ENCODE data around the gene ADAMTS2. TPM values are rescaled to one million over a fixed set of nuclear protein-coding genes. Genes with fewer than 3 reads are reported as not detected.

The ADAMTS2 gene
- total RNA-seq, 1 donor from 2014 or later: 18.9 TPM

DNA sequence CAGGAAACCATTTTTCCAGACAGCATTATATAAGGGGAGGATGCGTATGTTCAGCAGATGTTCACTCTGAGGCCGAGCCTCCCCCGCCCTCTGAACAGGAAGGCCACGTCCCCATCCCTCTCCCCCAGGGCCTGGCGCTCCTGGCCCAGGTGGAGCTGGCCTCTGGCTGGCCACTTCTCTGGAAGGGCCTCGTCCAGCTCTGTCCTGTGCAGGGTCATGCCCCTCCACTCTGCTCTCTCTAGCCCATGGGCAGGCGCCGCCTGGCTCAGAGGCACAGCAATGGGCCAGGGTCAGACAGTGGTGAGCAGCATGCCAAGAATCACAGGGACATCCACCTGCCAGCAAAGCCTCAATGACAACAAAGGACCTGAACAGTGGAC is 34.2 kb downstream of the ADAMTS2 start:
- no peak for DNase-seq (ENCODE audit: low spot score)

GRCh38 chr5:179310439-179311090 is 34.7 kb downstream of the ADAMTS2 start:
- DNase-seq (ENCODE audit: low spot score): no peak

DNA sequence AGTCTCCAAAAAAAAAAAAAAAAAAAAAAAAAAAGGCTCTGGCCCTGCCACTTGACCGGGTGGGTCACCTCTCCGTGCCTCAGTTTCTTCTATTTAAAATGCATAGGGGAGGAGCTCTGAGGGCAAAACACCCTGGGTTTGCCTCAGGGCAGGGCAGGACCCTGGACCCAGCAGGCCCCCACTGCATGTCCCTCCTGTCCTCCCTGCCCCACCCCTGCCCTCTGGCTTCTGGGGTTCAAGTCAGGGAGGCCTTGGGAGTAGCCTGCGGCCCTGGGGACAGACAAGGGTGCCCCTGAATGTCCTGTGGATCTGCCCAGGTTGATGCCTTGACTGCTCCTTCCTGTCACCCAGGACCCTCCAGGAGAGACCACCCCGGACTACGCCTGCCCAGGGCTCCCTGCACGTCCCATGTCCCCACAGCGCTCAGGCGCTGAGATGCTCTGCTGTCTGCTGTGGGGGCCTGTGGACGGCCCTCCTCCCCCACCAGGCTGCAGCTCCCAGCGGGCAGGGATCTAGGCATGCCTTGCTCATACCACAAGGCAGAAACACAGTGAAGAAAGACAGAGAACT is 35.4 kb downstream of the ADAMTS2 start:
- no peak for DNase-seq (ENCODE audit: low spot score)

- no peak for DNase-seq (ENCODE audit: low spot score)
Measured at GRCh38 chr5:179309383-179309670, 35.9 kb downstream of the ADAMTS2 start.

DNA sequence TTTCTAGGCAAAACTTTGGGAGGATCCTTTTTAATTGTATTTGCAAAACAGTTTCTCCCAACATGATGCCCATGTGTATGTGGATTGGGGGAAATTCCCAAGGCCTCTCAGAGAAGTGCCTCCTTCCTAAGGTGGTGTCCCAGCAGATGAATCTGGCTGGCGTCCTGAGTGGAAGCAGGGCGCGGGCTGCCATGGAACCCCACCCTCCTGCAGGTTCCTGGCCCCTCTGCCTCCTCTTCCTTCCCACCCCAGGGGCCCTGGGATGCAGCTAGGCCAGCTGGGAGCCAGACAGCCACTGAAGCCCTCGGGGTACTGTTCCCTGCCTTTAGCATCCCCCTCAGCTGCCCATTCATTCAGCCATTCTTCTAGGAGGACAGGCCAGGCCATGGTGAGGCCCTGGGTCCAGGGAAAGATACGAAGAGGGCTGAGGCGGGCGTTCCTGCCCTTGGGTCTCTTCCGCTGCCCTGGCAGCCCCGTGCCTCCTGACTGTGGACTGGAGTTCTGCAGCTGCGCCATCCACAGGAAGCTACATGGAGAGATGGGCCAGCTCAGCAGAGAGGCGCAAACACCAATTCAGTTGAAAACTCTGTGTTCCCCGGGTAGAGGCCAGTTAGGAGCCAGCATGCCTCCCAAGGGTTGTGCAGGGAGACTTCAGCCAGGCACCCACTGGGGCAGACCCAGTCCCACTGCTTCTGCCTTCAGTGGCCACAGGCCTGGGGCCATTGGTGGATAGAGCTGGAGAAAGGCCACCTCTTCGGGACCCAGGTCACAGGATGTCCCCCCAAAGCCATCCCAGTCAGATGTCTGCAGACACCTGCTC is 36.5 kb downstream of the ADAMTS2 start:
- no peak for DNase-seq (ENCODE audit: low spot score)

- DNase-seq (ENCODE audit: low spot score): no peak
Measured at GRCh38 chr5:179307931-179308471, 37.3 kb downstream of the ADAMTS2 start.

DNA sequence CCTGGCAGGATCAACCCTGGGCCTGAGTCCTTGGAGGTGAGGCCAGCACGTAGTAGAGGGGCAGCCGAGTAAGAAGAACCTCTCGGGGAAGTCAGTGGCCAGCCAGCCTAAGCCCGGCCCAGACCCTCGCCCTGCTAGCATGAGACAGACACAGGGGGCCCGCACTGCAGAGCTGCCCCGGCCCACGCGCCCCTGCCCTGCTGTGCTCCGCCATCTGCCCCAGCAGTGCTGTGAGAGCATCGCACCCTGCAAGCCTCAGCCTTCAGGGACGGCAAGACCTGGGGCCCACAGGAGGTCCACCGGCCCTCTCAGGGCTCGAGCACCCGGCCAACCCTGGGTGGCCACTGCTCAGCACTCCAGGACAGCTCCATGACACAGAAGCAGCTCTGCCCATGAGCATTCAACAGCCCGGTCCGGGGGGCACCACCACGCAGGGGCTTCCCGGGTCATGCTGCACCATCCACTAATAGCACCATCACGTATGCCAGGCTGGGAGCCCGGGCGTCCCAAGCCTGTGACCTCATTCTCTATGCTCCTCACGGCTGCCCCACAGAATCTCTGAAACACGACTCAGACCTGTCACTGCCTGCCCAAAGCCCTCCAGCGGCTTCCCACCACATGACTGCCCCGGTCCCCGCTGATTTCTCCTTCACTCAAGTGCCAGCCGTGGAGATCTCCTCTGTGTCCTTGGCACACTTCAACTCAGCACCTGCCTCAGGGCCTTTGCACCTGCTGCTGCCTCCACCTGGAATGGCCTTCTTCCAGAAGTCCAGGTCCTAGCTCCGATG is 38.1 kb downstream of the ADAMTS2 start:
- DNase-seq (ENCODE audit: low spot score): no peak

GRCh38 chr5:179306191-179307012 is 38.9 kb downstream of the ADAMTS2 start:
- no peak for DNase-seq (ENCODE audit: low spot score)

DNA sequence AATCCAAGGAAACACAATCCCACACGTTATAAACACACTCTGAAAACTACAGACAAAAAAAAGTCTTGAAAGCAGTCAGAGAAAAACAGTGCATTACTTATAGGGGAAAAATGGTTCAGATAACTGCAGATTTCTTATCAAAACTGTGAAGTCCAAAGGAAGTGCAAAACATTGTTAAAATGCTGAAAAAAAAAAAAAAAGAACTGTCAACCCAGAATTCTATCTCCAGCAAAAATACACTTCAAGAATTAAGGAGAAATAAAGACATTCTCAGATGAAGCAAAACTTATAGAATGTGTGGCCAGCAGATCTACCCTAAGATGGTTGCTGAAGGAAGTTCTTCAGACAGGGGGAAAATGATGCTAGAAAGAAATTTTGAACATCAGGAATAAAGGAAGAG is 40.4 kb downstream of the ADAMTS2 start:
- no peak for DNase-seq (ENCODE audit: low spot score)

DNA sequence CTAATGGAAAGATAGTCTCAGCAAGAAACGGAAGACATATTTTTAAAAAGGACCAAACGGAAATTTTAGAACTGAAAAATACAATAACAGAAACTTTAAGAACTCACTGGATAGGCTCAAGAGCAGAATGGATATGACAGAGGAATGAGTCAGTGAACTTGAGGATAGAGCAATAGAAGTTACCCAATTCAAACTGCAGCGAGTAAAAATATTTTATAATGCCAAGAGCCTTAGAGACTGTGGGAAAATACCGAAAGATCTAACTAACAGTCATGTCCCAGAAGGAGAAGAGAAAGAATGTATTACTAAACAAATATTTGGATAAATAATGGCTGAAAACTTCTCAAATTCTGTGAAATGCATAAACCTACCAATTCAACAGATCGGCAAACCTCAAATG is 40.8 kb downstream of the ADAMTS2 start:
- no peak for DNase-seq (ENCODE audit: low spot score)

DNA sequence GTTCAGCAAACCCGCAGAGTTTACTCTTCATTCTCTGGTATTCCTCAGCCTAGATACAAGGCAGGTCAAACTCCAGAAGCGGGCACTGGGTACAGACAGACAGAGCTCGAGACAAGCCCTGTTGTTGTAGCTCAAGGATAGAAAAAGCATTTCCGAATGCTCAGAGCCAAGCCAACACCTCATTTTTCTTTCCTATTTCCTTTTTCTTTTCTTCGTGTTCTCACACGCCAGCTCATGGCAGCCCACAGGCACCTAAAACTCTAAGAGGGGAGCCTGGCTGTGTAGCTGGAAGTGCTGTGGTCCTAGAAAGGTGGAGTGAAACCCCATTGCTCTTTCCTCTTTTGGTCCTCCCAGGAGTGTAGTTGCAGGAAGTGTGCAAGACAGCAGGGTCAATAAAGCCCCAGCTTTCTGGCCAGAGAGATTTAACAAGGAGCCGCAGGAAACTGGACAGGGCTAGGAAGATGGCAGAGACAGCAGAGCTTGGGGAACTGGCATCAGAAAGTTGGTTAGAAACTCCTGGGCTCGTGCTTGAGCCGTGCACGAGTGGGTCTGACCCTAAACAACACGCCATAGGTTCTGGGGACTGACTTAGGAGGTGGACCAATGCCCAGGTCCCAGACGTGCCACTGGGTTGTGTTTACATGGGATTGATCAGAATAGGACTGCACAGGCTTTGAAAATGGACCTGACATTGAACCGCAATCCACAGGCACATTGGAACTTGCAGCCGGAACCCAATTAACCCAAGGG is 41.6 kb downstream of the ADAMTS2 start:
- DNase-seq (ENCODE audit: low spot score): no peak

DNA sequence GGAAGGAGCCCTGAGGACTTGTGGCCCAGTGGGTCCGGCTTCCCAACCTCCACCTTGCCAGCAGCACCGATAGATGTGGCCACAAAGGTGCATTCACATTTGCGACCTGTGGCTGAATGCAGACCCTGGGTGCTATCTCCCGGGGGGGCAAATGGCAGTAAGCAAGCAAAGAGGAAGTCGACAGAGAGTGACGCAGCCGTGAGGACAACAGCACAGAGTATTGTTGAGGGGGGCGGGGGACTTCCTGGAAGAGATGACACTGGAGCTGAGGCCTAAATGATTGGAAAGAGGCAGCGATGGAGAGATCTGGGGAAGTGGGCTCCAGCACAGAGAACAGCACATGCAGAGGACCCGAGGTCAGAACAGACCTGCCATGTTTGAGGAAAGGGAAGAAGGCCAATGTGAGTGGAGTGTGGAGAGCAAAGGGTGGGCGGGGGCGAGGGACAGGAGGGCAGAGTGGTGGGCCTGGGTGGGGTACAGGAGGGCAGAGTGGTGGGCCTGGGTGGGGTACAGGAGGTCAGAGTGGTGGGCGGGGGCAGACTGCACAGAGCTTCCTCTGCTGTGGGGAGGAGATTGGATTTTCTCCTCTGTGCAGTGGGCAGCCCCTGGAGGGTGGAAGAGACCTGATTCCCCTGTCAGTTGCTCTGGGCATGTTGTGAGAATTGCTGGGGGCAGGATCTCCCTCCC is 42.6 kb downstream of the ADAMTS2 start:
- DNase-seq (ENCODE audit: low spot score): no peak

DNA sequence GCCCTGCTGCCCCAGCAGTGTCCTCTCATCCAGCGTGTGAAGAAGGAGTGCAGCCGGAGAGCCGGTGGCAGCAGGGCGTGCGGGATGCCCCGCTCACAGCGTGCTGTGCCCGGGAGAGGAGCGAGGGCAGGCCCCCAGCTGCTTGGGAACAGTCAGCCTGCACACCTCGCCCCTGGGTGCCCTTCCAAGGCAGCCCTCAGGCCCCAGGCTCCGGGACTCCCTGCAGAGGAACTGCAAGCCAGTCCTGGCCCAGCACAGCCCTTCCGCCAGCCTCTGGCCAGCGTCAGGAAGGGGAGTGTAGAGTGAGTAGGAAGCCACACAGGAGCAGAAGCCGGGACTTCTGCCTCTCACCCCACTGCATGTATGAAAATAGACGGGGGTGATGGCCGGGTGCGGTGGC is 43.5 kb downstream of the ADAMTS2 start:
- no peak for DNase-seq (ENCODE audit: low spot score)

DNA sequence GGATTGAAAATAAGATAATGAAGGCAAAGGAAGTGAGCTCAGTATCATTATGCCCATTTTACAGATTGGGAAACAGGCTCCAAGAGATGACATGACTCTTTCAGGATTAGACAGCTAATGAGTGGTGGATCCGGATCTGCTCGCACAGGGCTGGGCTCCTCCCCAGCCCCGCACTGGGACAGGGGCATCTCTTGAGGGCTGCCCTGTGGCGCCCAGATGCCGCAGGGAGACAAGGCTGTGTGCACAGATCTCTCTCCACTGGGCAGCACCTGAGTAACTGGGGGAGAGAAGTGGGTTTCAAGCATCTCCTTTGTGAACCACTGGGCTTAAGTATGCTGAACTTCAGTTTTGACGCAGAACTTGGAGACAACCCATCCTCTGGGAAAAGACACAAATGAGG is 43.9 kb downstream of the ADAMTS2 start:
- DNase-seq (ENCODE audit: low spot score): no peak

- no peak for DNase-seq (ENCODE audit: low spot score)
Measured at GRCh38 chr5:179300581-179301180, 44.6 kb downstream of the ADAMTS2 start.

DNA sequence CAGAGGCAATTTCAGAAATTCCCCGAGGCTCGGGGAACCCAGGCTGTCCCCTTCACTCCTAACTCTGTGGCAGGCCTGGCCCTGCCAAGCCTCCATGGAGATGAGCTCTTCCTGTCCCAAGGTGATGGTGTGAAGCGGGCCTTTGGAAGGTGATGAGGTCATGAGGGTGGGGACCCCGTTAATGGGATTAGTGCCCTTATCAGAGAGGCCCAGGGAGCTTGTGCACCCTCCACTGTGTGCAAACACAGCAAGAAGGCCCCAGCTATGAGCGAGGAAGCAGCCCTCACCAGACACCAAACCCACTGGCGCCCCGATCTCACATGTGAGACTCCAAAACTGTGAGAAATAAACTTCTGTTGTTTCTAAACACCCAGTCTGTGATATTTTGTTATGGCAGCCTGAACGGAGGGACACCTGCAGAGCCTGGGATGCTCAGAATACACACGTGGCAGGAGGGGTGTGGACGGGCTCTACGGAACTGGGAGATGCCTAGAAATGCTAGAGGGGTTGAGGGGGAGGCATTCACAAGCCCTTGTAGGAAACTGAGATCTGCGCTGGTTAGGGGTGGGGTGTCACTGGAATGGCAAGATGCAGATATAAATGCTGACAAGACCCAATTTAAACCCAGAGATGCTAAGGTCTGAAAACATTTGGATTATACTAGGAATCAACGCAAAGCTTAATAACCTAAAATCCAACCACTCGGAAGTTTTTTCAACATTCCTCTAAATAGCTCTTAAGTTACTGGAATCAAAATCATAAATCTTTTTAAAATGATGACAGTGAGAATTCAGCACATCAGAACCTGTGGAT is 46.9 kb downstream of the ADAMTS2 start:
- no peak for DNase-seq (ENCODE audit: low spot score)

GRCh38 chr5:179297486-179298180 is 47.6 kb downstream of the ADAMTS2 start:
- no peak for DNase-seq (ENCODE audit: low spot score)

- DNase-seq (ENCODE audit: low spot score): no peak
Measured at GRCh38 chr5:179297026-179297425, 48.2 kb downstream of the ADAMTS2 start.

All from mucosa of gallbladder (tissue), 1 donor.